Measurements from ENCODE around the gene GLIS1. TPM values are rescaled to one million over a fixed set of nuclear protein-coding genes. Genes with fewer than 3 reads are reported as not detected.

GLIS1 gene
- total RNA-seq, 1 donor: 2.9 TPM

DNA sequence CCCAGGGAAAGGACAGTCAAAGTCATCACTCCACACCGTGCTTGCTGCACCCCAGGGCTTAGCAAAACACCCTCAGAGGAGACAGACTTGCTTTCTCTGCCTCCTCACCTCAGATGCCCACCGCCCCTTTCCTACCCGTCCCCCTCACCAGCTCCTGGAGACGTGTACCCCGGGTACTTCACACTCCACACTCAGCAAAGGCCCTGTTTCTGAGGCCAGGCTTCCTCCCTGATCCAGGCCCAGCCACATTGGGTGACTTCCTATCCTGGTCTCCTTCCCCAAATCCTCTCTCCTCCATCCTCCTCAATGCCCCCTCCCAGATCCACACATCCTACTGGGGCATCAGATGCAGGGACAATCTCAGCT, 163.0 kb downstream of the GLIS1 start:
- Histone ChIP-seq H3K79me2 (ENCODE audit: insufficient read depth, low read length) (no peaks in the 10 kb centered on the region), H3K9me3 (ENCODE audit: low read depth, low read length) (no peaks in the 10 kb centered on the region), H3K27ac (ENCODE audit: low read depth, low read length) (no peak overlapping the region), H3K36me3 (ENCODE audit: insufficient read depth, low read length) (no peaks in the 10 kb centered on the region), H3K4me3 (ENCODE audit: insufficient read depth, low read length) (no peak overlapping the region), H3K4me2 (ENCODE audit: insufficient read depth, low read length) (no peak overlapping the region), H2AFZ (ENCODE audit: low read length) (no peak overlapping the region), H3K27me3 (ENCODE audit: insufficient read depth, low read length) (no peaks in the 10 kb centered on the region), H4K20me1 (ENCODE audit: insufficient read depth, low read length) (peaks cover 20% of the 10 kb centered on the region), H3K4me1 (ENCODE audit: insufficient read depth, low read length) (no peaks in the 10 kb centered on the region)
- TF ChIP-seq, protein P1, sequence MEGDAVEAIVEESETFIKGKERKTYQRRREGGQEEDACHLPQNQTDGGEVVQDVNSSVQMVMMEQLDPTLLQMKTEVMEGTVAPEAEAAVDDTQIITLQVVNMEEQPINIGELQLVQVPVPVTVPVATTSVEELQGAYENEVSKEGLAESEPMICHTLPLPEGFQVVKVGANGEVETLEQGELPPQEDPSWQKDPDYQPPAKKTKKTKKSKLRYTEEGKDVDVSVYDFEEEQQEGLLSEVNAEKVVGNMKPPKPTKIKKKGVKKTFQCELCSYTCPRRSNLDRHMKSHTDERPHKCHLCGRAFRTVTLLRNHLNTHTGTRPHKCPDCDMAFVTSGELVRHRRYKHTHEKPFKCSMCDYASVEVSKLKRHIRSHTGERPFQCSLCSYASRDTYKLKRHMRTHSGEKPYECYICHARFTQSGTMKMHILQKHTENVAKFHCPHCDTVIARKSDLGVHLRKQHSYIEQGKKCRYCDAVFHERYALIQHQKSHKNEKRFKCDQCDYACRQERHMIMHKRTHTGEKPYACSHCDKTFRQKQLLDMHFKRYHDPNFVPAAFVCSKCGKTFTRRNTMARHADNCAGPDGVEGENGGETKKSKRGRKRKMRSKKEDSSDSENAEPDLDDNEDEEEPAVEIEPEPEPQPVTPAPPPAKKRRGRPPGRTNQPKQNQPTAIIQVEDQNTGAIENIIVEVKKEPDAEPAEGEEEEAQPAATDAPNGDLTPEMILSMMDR (IDR thresholded peaks at IDR 0.05; ENCODE audit: extremely low read depth, low read depth, low read length): no peak
- DNase-seq (ENCODE audit: insufficient read length, low spot score, missing footprints): peak; percentile 29

DNA sequence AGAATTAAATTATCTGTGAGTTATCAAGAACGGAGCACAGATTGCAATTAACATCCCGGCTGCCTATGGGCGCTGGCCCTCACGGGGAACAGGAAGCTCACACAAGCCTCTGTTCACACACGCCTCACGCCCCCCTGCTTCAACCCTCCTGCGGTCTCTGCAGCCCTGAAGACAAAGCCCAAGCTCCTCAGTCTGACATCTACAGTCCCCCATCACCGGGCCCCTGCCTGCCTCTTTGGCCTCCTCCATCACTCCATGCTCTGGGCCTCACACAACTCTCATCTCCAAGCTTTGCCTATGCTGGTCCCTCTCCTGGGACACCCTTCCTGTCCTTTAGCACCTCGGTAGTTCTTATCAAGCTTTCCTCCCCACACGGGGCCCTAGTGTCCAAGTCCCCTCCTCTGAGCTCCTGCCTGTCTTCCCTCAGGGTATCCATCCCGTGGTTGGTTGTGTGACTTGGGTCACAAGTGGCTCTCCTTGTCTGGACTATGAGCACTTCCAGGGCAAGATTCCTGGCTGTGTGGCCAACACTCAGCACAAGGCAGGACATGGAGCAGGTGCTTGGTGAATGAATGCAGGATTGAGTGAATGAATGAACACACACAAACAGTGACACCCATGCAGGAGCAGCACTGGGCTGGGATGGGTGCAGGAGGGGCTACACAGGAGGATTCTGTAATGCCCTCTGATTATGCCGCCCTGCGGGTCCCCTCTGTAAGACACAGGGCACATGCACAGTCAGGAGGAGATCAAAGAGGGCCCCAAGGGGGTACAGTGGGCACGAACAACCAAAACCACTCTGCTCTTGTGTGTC, 163.6 kb downstream of the GLIS1 start:
- Histone ChIP-seq H3K27ac (ENCODE audit: low read depth, low read length) (no peak overlapping the region), H3K4me3 (ENCODE audit: insufficient read depth, low read length) (no peak overlapping the region), H2AFZ (ENCODE audit: low read length) (no peak overlapping the region), H3K36me3 (ENCODE audit: insufficient read depth, low read length) (no peaks in the 10 kb centered on the region), H3K9me3 (ENCODE audit: low read depth, low read length) (no peaks in the 10 kb centered on the region), H3K27me3 (ENCODE audit: insufficient read depth, low read length) (no peaks in the 10 kb centered on the region), H4K20me1 (ENCODE audit: insufficient read depth, low read length) (peaks cover 20% of the 10 kb centered on the region), H3K79me2 (ENCODE audit: insufficient read depth, low read length) (no peaks in the 10 kb centered on the region), H3K4me2 (ENCODE audit: insufficient read depth, low read length) (no peak overlapping the region), H3K4me1 (ENCODE audit: insufficient read depth, low read length) (no peaks in the 10 kb centered on the region)
- TF ChIP-seq, protein P1 (IDR thresholded peaks at IDR 0.05; ENCODE audit: extremely low read depth, low read depth, low read length): no peak
- DNase-seq (ENCODE audit: insufficient read length, low spot score, missing footprints): peak; percentile 57

DNA sequence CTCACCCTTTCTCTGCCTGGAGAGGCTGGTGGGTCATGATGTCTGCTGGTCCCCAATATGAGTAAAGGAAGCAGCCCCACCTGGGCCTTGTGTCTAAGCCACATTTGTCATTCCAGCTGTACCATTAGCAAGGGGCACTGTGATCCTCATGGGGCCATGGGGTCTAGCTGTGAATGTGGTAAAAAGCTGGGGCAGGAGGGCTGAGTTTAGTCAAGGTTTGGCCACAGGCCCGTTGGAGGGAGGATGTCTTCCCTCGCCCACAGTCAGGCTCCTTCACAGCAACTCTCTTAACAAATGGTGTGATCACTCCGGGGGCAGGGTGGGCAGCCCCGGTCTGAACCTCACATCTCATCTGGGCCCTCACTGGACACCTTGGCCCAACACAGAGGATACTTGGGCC, 164.3 kb downstream of the GLIS1 start:
- no peak overlapping the region for H3K4me3 ChIP-seq (ENCODE audit: insufficient read depth, low read length)
- H4K20me1 ChIP-seq (ENCODE audit: insufficient read depth, low read length): peaks cover 21% of the 10 kb centered on the region
- no peak for DNase-seq (ENCODE audit: insufficient read length, low spot score, missing footprints)
- no peak overlapping the region for H2AFZ ChIP-seq (ENCODE audit: low read length)
- TF ChIP-seq, protein P1 (IDR thresholded peaks at IDR 0.05; ENCODE audit: extremely low read depth, low read depth, low read length): no peak
- no peaks in the 10 kb centered on the region for H3K79me2 ChIP-seq (ENCODE audit: insufficient read depth, low read length)
- no peak overlapping the region for H3K4me2 ChIP-seq (ENCODE audit: insufficient read depth, low read length)
- H3K4me1 ChIP-seq (ENCODE audit: insufficient read depth, low read length): no peaks in the 10 kb centered on the region
- no peaks in the 10 kb centered on the region for H3K27me3 ChIP-seq (ENCODE audit: insufficient read depth, low read length)
- H3K36me3 ChIP-seq (ENCODE audit: insufficient read depth, low read length): no peaks in the 10 kb centered on the region
- H3K27ac ChIP-seq (ENCODE audit: low read depth, low read length): no peak overlapping the region
- no peaks in the 10 kb centered on the region for H3K9me3 ChIP-seq (ENCODE audit: low read depth, low read length)

DNA sequence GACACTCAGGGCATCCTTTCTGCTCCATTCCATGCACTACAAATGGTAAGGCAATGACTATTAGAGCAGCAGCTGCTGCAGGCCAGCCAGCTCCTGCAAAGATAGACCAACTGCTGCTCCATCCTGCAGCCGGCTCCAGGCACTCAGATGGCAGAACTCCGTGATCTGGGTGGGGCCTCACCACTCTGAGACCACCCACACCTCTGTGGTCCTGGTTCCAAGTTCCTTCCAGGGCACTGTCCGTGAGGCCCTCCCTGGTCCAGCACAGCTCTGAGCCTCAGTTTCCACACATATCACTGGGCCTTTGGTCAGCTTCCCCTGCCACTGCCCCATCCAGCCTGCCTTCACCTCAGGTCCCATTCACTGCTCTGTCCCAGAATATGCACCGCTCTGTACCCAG, 165.0 kb downstream of the GLIS1 start:
- Histone ChIP-seq H3K79me2 (ENCODE audit: insufficient read depth, low read length) (no peaks in the 10 kb centered on the region), H3K4me3 (ENCODE audit: insufficient read depth, low read length) (no peak overlapping the region), H3K4me1 (ENCODE audit: insufficient read depth, low read length) (no peaks in the 10 kb centered on the region), H3K4me2 (ENCODE audit: insufficient read depth, low read length) (no peak overlapping the region), H3K36me3 (ENCODE audit: insufficient read depth, low read length) (no peaks in the 10 kb centered on the region), H3K27ac (ENCODE audit: low read depth, low read length) (no peak overlapping the region), H4K20me1 (ENCODE audit: insufficient read depth, low read length) (peaks cover 23% of the 10 kb centered on the region), H2AFZ (ENCODE audit: low read length) (no peak overlapping the region), H3K9me3 (ENCODE audit: low read depth, low read length) (no peaks in the 10 kb centered on the region), H3K27me3 (ENCODE audit: insufficient read depth, low read length) (no peaks in the 10 kb centered on the region)
- DNase-seq (ENCODE audit: insufficient read length, low spot score, missing footprints): no peak
- TF ChIP-seq, protein P1 (IDR thresholded peaks at IDR 0.05; ENCODE audit: extremely low read depth, low read depth, low read length): no peak

Data from osteoblast (primary cell).